Small intestine (tissue), 7 donors: ENCODE results near the gene ABCF3. TPM values are rescaled to one million over a fixed set of nuclear protein-coding genes. Genes with fewer than 3 reads are reported as not detected.
"Not testable (repeated sequence)": the region's sequence is repeated elsewhere in the genome, so short reads cannot be mapped to it uniquely, and the experiment has no call there.

ENCODE experiments used
- DNase-seq, 2 donors: peaks; one replicate each; pipeline versions ENCODE4 v3.0.0 to v3.0.0-alpha.2; 2013
- FAIRE-seq: peaks from 2 replicates; lab custom pipeline; 2012; peaks lifted over from hg19 to GRCh38; lab: Jason Lieb, UNC
- H3K27ac ChIP-seq, 3 donors: one replicate each; pipeline ENCODE4 v1.5.1; 2013; ENCODE audit warnings: low read length in 2 of 3, mild to moderate bottlenecking in 2 of 3, control low read depth in 1 of 3, inconsistent platforms in 1 of 3, low read depth in 1 of 3, moderate library complexity in 1 of 3
- H3K27me3 ChIP-seq, 3 donors: one replicate each; pipeline ENCODE4 v1.6.1; 2013; ENCODE audit warnings: low read length in 3 of 3, inconsistent platforms in 1 of 3; ENCODE audit not compliant: control insufficient read depth in 3 of 3, insufficient read depth in 3 of 3
- H3K36me3 ChIP-seq, 3 donors: one replicate each; pipeline ENCODE4 v1.6.1; 2013; ENCODE audit warnings: low read length in 3 of 3, inconsistent platforms in 1 of 3, low read depth in 1 of 3, mild to moderate bottlenecking in 1 of 3, moderate library complexity in 1 of 3; ENCODE audit not compliant: control insufficient read depth in 3 of 3, insufficient read depth in 2 of 3
- H3K4me1 ChIP-seq, 3 donors: one replicate each; pipeline ENCODE4 v1.6.1; 2013; ENCODE audit warnings: low read length in 2 of 3, inconsistent platforms in 1 of 3, low read depth in 1 of 3, mild to moderate bottlenecking in 1 of 3, moderate library complexity in 1 of 3; ENCODE audit not compliant: control insufficient read depth in 3 of 3, insufficient read depth in 2 of 3
- H3K4me3 ChIP-seq, 3 donors: one replicate each; pipeline ENCODE4 v1.5.1; 2013; ENCODE audit warnings: low read length in 3 of 3, control low read depth in 1 of 3, inconsistent platforms in 1 of 3, low read depth in 1 of 3, mild to moderate bottlenecking in 1 of 3, moderate library complexity in 1 of 3
- H3K9me3 ChIP-seq, 2 donors: one replicate each; pipeline ENCODE4 v1.6.1; 2013; ENCODE audit warnings: low read depth in 1 of 2, low read length in 1 of 2; ENCODE audit not compliant: control insufficient read depth in 2 of 2, insufficient read depth in 1 of 2
- WGBS, 3 donors: extraction: QIAGEN DNeasy Blood & Tissue Kit; methylation state at CpG; one replicate each; pipeline ENCODE4 v1.1.7; 2013; 5-methylcytosine and 5-hydroxymethylcytosine counted together
- polyA plus RNA-seq, 4 donors: library from polyadenylated mRNA; stranded (reverse) in 3 of 4; unstranded in 1 of 4; fragments of 200-250 nt in 3 of 4; fragments of 120-200 nt in 1 of 4; gene quantifications; one replicate each; pipeline versions ENCODE4 v1.2.1 to v1.2.3, GENCODE V29; 2013
- donor health status: healthy with polysubstance abuse.
- donor health status: control.
- donor health status: control.
- donor health status: Bipolar disorder and iron deficiency.
- donor health status: healthy.

The ABCF3 gene
- polyA plus RNA-seq, 4 donors: 43.7 to 93.5 (median 65.4) TPM

DNA sequence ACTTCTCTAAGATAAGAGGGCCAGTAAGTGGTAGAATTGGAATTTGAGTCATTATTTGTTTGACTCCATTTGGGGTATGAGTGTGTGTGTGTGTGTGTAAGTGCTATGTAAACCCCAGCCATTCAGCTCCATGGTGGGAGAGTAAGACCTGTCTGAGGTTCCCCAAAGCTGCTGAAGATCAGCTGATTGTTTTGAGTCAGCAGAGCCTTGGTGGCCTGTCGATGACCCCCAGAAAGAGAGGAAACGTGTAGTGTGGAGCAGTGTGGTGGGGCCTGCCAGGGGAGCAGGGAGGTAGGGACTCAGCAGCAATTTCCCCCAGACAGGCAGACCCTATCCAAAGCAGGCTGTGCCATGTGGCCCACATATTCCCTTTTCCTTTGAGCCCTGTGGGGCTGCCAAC, 25.5 kb upstream of the ABCF3 start:
- Histone ChIP-seq H3K27ac (peak overlapping the region in 1 of 3 donors; percentile 43), H3K4me1 (peaks cover 3 to 18% (median 8%) of the 10 kb centered on the region in 3 donors), H3K27me3 (no peaks in the 10 kb centered on the region), H3K4me3 (no peak overlapping the region), H3K9me3 (no peaks in the 10 kb centered on the region), H3K36me3 (peaks cover 3 to 49% (median 15%) of the 10 kb centered on the region in 3 donors)
- FAIRE-seq (no peak), DNase-seq (no peak)
- 36 to 84% (median 68%) methylated on average over 2 of the region's 2 CpGs for WGBS, 3 donors

DNA sequence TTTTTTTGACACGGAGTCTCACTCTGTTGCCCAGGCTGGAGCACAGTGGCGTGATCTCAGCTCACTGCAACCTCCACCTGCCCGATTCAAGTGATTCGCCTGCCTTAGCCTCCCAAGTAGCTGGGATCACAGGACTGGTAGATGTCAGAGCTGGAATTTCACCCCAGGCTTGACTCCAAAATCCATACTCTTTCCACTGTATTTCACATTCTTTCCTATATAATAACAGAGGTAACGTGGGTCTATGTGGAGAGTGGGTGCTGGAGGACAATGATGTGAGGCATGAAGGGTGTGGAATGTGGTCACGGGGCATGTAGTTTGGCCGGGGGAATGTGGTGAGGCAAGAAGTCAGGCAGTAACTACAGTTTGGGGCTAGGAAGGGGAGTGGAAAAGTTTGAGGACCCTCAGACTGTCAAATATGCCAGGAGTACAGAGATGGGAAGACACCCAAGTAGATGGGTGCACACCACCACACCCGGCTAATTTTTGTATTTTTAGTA, 23.4 kb upstream of the ABCF3 start:
- not testable (repeated sequence) for DNase-seq, H3K27me3 ChIP-seq, FAIRE-seq, H3K4me3 ChIP-seq, H3K27ac ChIP-seq, H3K9me3 ChIP-seq
- Histone ChIP-seq H3K4me1 (peaks cover 0 to 11% (median 3%) of the 10 kb centered on the region in 3 donors), H3K36me3 (peaks cover 4 to 67% (median 19%) of the 10 kb centered on the region in 3 donors)
- 81 to 90% (median 83%) methylated on average over 8 of the region's 8 CpGs for WGBS, 3 donors

DNA sequence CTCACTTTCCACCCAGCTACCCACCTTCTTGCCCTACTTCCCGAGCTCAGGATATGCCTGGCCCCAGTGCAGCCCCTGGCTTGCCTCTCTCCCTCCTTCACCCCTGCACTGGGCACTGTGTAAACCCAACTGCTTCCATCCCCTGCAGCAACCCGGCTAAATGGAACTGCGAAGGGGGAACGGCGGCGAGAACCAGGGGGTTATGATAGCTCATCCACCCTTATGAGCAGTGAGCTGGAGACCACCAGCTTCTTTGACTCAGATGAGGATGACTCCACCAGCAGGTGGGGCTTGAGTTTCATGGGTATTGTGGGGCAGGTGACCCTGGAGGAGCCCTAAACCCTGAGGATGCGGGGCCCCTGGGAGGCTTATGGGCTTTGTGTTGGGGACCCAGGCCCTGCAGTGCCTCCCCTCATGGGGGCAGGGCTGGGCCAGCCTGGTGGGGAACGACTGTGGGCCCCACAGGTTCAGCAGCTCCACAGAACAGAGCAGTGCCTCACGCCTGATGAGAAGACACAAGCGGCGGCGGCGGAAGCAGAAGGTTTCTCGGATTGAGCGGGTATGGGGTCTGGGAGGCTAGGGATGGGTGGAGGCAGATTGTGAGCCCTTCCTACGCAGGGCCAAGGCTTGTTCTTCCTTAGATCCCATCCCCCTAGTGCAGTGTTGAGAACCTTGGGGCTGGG, 21.2 kb upstream of the ABCF3 start:
- peaks cover 0 to 5% (median 0%) of the 10 kb centered on the region in 3 donors for H3K4me1 ChIP-seq
- peaks cover 9 to 82% (median 24%) of the 10 kb centered on the region in 3 donors for H3K36me3 ChIP-seq
- FAIRE-seq (no peak), DNase-seq (no peak)
- H3K4me3 ChIP-seq: no peak overlapping the region
- WGBS, 3 donors: 94 to 96% (median 95%) methylated on average over 16 of the region's 16 CpGs
- no peaks in the 10 kb centered on the region for H3K9me3 ChIP-seq
- no peaks in the 10 kb centered on the region for H3K27me3 ChIP-seq
- H3K27ac ChIP-seq: no peak overlapping the region

DNA sequence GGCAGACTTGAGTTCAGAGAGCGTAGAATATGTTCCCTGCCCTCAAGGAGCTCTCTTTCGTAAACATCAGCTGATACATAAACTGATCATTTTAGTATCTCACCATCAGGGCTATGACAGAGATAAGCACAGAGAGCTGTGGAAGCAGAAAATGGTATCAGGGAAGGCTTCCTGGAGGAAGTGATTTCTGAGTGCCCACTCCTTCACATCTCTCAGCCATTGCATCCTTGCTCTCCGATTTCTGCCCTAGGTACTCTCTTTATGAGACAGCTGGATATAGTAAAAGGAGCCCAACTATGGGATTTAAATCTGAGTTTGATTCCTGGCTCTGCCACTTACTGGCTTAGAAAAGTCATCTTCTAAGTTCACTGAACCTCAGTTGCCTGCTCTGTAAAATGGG, 20.5 kb upstream of the ABCF3 start:
- peaks cover 14 to 88% (median 27%) of the 10 kb centered on the region in 3 donors for H3K36me3 ChIP-seq
- FAIRE-seq: no peak

DNA sequence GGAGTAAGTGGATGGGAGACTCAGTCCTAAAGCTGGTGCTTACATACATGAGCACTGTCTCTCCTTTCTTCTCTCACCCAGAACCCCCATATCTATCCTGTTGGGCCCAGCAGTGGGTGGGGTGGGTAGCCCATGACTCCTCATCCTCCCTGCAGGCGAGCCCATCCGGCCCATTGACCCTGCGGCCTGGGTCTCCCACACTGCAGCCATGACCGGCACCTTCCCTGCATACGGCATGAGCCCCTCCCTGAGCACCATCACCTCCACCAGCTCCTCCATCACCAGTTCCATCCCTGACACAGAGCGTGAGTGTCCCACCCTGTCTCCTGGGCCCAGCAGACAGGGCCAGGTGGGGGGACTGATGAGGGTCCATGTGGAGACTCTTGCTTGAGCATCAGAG, 19.3 kb upstream of the ABCF3 start:
- Histone ChIP-seq H3K4me1 (no peaks in the 10 kb centered on the region), H3K9me3 (no peaks in the 10 kb centered on the region), H3K36me3 (peaks cover 18 to 95% (median 27%) of the 10 kb centered on the region in 3 donors), H3K27ac (no peak overlapping the region), H3K27me3 (no peaks in the 10 kb centered on the region), H3K4me3 (no peak overlapping the region)
- DNase-seq (no peak), FAIRE-seq (no peak)
- WGBS, 3 donors: 93 to 100% (median 97%) methylated on average over 6 of the region's 6 CpGs

More for the DNA sequence above, 20.5 kb upstream of the ABCF3 start:
- no peaks in the 10 kb centered on the region for H3K9me3 ChIP-seq
- DNase-seq: no peak
- H3K4me3 ChIP-seq: no peak overlapping the region
- peaks cover 0 to 1% (median 0%) of the 10 kb centered on the region in 3 donors for H3K4me1 ChIP-seq
- H3K27me3 ChIP-seq: no peaks in the 10 kb centered on the region
- H3K27ac ChIP-seq: no peak overlapping the region
- 96% methylated on average over 3 of the region's 3 CpGs for WGBS, 3 donors

DNA sequence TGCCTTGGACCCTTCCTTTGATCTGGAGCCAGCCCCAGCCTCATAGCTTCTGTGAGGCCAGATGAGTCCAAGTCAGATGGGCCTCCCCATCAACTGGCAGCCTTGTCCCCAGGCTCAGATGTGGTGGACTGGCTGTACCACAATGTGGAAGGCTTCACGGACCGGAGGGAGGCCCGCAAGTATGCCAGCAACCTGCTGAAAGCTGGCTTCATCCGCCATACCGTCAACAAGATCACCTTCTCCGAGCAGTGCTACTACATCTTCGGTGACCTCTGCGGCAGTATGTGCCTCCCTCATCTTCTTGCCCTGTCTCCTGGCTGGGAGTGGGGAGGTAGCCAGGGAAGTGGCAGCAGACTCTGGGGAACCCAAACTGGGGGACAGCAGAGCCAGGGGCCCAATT, 18.2 kb upstream of the ABCF3 start:
- no peaks in the 10 kb centered on the region for H3K9me3 ChIP-seq
- H3K27me3 ChIP-seq: no peaks in the 10 kb centered on the region
- peaks cover 22 to 97% (median 29%) of the 10 kb centered on the region in 3 donors for H3K36me3 ChIP-seq
- 95 to 97% (median 96%) methylated on average over 8 of the region's 8 CpGs for WGBS, 3 donors
- no peak for FAIRE-seq
- H3K27ac ChIP-seq: no peak overlapping the region
- no peak overlapping the region for H3K4me3 ChIP-seq
- no peak for DNase-seq
- H3K4me1 ChIP-seq: no peaks in the 10 kb centered on the region

DNA sequence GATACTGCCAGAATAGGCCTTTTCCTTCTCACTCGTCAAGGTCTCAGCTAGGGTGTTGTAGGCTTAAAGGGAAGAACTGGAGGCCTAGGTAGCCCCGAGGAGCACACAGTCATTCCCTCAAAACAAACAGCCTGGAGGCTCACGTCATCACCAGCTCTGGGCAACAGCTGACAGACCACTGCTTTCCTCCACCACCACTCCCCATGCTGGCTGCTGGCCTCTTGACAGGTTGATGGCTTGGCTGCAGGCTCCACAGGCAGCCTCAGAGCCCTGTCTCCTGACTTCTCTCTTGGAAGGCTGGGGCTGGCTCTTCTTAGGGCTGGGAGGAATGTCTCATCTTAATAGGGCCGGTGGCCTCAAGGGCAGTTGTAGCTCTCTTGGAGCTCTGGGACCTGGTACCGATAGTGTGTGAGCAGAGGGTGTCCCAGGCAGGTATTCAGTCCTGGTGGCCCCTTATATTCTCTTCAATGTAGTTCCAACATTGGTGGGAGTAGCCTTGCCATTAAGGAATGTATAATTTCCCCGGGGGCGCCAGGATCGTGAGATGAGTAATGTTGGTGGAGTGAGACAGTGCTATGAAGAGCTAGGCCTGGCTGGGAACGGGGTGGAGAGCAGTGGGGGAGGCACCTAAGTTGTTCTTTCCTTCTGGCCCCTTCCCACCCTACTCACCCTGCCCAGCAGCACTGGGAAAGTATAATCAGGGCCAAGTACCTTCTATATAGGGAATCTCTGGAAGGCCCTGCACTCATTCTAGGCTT, 17.5 kb upstream of the ABCF3 start:
- DNase-seq (no peak), FAIRE-seq (no peak)
- Histone ChIP-seq H3K27ac (no peak overlapping the region), H3K4me1 (no peaks in the 10 kb centered on the region), H3K27me3 (no peaks in the 10 kb centered on the region), H3K9me3 (no peaks in the 10 kb centered on the region), H3K36me3 (peaks cover 22 to 90% (median 29%) of the 10 kb centered on the region in 3 donors), H3K4me3 (no peak overlapping the region)
- 85 to 86% (median 86%) methylated on average over 9 of the region's 9 CpGs for WGBS, 3 donors
